BLaER1 (cell line): Measurements from ENCODE around the gene BCAR3.

Experiments used
- H3K27ac ChIP-seq: shearing (Covaris generic); formaldehyde crosslinking; 2 replicates; pipeline ENCODE4 v1.8.1; 2022
- H3K27me3 ChIP-seq: shearing (Covaris generic); formaldehyde crosslinking; 2 replicates; pipeline ENCODE4 v1.8.1; 2022
- H3K36me3 ChIP-seq: shearing (Covaris generic); formaldehyde crosslinking; 2 replicates; pipeline ENCODE4 v1.8.1; 2022
- H3K4me1 ChIP-seq: shearing (Covaris generic); formaldehyde crosslinking; 2 replicates; pipeline ENCODE4 v1.8.1; 2022
- H3K4me2 ChIP-seq: shearing (Covaris generic); formaldehyde crosslinking; 2 replicates; pipeline ENCODE4 v1.8.1; 2022
- H3K4me3 ChIP-seq: shearing (Covaris generic); formaldehyde crosslinking; 2 replicates; pipeline ENCODE4 v1.8.1; 2022
- H3K9ac ChIP-seq: shearing (Covaris generic); formaldehyde crosslinking; 2 replicates; pipeline ENCODE4 v1.8.1; 2022
- H3K9me3 ChIP-seq: shearing (Covaris generic); formaldehyde crosslinking; 2 replicates; pipeline ENCODE4 v1.8.1; 2022
- H4K20me1 ChIP-seq: shearing (Covaris generic); formaldehyde crosslinking; 2 replicates; pipeline ENCODE4 v1.8.1; 2022
- Cebpa-rat ChIP-seq: shearing (Covaris generic); IDR thresholded peaks from 2 replicates; pipeline ENCODE4 v1.8.1; 2022

BCAR3 gene

DNA sequence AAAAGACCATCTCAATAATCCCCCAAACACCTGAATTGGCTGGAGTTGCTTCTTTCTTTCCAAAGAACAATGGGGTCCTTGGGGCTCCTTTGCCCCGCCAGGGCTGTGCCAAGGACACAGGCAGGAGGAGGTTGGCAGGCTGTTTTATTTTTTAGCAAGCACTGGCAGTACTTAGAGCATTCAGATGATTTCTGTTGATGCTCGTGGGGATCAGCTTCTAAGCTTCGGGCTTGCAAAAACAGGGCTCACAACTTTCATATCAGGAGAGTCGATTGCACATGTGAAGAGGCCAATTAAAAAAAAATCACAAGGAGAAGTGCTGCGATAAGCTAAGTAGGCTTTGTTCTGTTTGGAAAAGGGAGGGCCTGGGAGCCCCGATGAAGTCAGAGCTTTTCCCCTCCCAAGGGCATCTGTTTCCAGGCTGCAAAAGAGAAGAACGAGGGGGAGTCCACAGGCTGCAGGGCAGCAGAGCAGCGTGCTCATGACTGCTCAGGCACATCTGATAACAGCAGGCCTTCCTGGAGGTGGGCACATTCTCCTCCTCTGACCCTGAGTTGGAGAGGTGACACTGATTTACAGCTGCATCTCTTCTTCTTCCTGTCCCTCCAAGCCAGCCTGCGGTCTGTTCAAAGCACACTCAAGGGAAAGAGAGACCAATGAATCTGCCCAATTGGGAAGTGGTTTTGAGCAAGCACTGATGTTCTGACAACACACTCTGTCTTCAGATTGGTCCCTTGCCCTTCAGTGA lies 27.3 kb upstream of the BCAR3 start:
- Histone ChIP-seq H4K20me1 (no peaks in the 10 kb centered on the region), H3K27me3 (no peaks in the 10 kb centered on the region), H3K27ac (peak overlapping the region; percentile 90), H3K36me3 (no peaks in the 10 kb centered on the region), H3K4me2 (peak overlapping the region; percentile 92), H3K4me1 (peaks cover 100% of the 10 kb centered on the region), H3K4me3 (peak overlapping the region; percentile 38), H3K9ac (peak overlapping the region; percentile 75), H3K9me3 (no peaks in the 10 kb centered on the region)
- TF ChIP-seq Cebpa-rat, result no peak

- Histone ChIP-seq H3K4me2 (peak overlapping the region; percentile 92), H4K20me1 (no peaks in the 10 kb centered on the region), H3K36me3 (no peaks in the 10 kb centered on the region), H3K27ac (peak overlapping the region; percentile 90), H3K9ac (peak overlapping the region; percentile 75), H3K4me1 (peaks cover 100% of the 10 kb centered on the region), H3K4me3 (peak overlapping the region; percentile 38), H3K27me3 (no peaks in the 10 kb centered on the region), H3K9me3 (no peaks in the 10 kb centered on the region)
- TF ChIP-seq Cebpa-rat, result no peak
Observed at GRCh38 chr1:93707956-93708355, 26.3 kb upstream of the BCAR3 start.

- no peaks in the 10 kb centered on the region for H4K20me1 ChIP-seq
- peak overlapping the region; percentile 61 for H3K27ac ChIP-seq
- no peak overlapping the region for H3K9ac ChIP-seq
- no peaks in the 10 kb centered on the region for H3K36me3 ChIP-seq
- H3K4me2 ChIP-seq, result peak overlapping the region; percentile 69
- no peaks in the 10 kb centered on the region for H3K27me3 ChIP-seq
- H3K4me1 ChIP-seq, result peaks cover 100% of the 10 kb centered on the region
- TF ChIP-seq Cebpa-rat, result no peak
- H3K9me3 ChIP-seq, result no peaks in the 10 kb centered on the region
- no peak overlapping the region; the same call in 1 of the 2 replicates for H3K4me3 ChIP-seq
Observed at GRCh38 chr1:93705892-93706500, 24.4 kb upstream of the BCAR3 start.

GRCh38 chr1:93704052-93704451 lies 22.4 kb upstream of the BCAR3 start:
- H3K9ac ChIP-seq, result peak overlapping the region; percentile 69; the same call in 1 of the 2 replicates
- H3K36me3 ChIP-seq, result no peaks in the 10 kb centered on the region
- H3K4me2 ChIP-seq, result peak overlapping the region; percentile 69
- H3K4me3 ChIP-seq, result no peak overlapping the region
- TF ChIP-seq Cebpa-rat, result no peak
- H3K4me1 ChIP-seq, result peaks cover 96% of the 10 kb centered on the region
- H3K9me3 ChIP-seq, result no peaks in the 10 kb centered on the region
- H4K20me1 ChIP-seq, result no peaks in the 10 kb centered on the region
- H3K27me3 ChIP-seq, result no peaks in the 10 kb centered on the region
- peak overlapping the region; percentile 88 for H3K27ac ChIP-seq

DNA sequence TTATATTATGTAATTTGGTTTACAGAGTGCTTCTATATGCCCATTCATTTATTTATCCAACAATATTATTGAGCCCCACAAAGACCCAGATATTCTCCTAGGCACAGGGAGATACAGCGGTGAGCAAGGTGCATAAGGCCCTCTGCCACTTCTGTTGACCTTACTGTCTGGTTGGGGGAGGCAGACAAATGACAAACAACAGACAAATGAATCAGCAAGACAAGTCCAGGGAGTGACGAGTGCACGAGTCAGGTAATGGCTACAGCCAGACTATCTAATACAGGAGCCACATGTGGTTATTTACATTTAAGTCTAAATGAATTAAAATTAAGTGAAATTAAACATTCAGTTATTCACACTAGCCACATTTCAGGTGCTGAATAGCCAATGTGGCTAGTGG lies 22.0 kb upstream of the BCAR3 start:
- Histone ChIP-seq H3K4me1 (peaks cover 96% of the 10 kb centered on the region), H3K9me3 (no peaks in the 10 kb centered on the region), H3K27me3 (no peaks in the 10 kb centered on the region), H3K36me3 (no peaks in the 10 kb centered on the region), H3K4me3 (no peak overlapping the region), H4K20me1 (no peaks in the 10 kb centered on the region), H3K27ac (peak overlapping the region; percentile 88), H3K9ac (peak overlapping the region; percentile 69; the same call in 1 of the 2 replicates), H3K4me2 (peak overlapping the region; percentile 69)
- TF ChIP-seq Cebpa-rat, result no peak

DNA sequence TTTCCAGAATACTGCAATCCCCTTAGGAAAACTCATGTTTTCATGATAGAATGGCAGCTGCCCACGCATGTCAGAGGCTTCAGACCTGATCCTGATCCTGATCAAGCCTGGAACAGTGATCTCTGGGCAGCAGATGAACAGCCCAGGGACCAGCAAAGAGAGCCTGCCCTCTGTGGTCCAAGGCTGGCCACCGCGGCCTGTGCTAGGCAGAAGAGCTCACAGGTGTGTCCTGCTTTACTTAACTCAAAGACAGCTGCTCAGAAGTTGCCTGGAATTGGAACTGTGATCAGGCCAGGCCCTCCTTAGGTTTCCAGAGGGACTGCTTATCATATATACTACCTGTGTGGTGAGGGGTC lies 21.2 kb upstream of the BCAR3 start:
- Histone ChIP-seq H3K27ac (peak overlapping the region; percentile 88), H3K9ac (peak overlapping the region; percentile 69), H3K9me3 (no peaks in the 10 kb centered on the region), H3K4me1 (peaks cover 93% of the 10 kb centered on the region), H3K36me3 (no peaks in the 10 kb centered on the region), H3K4me3 (no peak overlapping the region), H3K27me3 (no peaks in the 10 kb centered on the region), H3K4me2 (peak overlapping the region; percentile 69), H4K20me1 (no peaks in the 10 kb centered on the region)
- TF ChIP-seq Cebpa-rat, result no peak

DNA sequence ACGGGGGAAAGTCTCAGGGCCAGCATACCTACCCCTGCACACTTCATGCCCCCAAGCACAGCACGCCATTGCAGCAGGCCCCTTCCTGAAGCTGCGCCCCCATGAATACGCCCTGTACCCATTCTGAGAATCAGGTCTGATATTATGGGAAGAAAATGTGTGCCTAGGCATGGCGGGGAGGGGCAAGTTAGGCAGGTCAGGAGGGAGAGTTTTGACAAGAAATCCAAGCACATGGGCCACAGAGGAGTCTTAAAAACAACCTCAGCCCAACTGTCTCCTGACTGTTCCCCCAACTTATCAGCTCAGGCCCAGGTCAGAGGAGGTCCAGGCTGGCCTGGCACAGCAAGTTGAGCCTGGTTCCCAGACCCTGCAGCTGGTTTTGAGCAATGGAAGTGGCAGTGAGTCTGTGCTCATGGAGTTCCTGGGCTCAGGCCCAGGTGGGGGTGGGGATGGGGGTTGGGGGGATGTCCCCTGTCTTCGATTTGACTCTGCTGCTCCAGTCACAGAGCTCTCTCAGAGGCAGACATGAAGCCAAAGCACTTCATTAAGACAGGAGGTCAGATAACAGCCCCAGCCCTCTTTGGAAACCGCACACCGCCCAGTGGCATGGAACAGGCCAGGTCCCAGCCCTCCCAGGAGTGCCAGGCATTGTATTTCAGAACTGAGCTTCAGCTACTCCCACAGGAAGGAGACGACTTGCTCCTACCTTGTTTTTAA lies 20.6 kb upstream of the BCAR3 start:
- peak overlapping the region; percentile 69 for H3K4me2 ChIP-seq
- peak overlapping the region; percentile 88 for H3K27ac ChIP-seq
- peak overlapping the region; percentile 69 for H3K9ac ChIP-seq
- no peaks in the 10 kb centered on the region for H3K36me3 ChIP-seq
- no peaks in the 10 kb centered on the region for H3K27me3 ChIP-seq
- no peak for TF ChIP-seq Cebpa-rat
- H3K9me3 ChIP-seq, result no peaks in the 10 kb centered on the region
- H4K20me1 ChIP-seq, result no peaks in the 10 kb centered on the region
- H3K4me3 ChIP-seq, result no peak overlapping the region
- peaks cover 89% of the 10 kb centered on the region for H3K4me1 ChIP-seq

GRCh38 chr1:93701629-93702028 lies 20.0 kb upstream of the BCAR3 start:
- no peaks in the 10 kb centered on the region for H4K20me1 ChIP-seq
- H3K4me1 ChIP-seq, result peaks cover 89% of the 10 kb centered on the region
- H3K27ac ChIP-seq, result peak overlapping the region; percentile 88
- no peak for TF ChIP-seq Cebpa-rat
- no peaks in the 10 kb centered on the region for H3K9me3 ChIP-seq
- H3K4me3 ChIP-seq, result no peak overlapping the region
- H3K27me3 ChIP-seq, result no peaks in the 10 kb centered on the region
- H3K9ac ChIP-seq, result peak overlapping the region; percentile 63; the same call in 1 of the 2 replicates
- H3K36me3 ChIP-seq, result no peaks in the 10 kb centered on the region
- peak overlapping the region; percentile 69 for H3K4me2 ChIP-seq

DNA sequence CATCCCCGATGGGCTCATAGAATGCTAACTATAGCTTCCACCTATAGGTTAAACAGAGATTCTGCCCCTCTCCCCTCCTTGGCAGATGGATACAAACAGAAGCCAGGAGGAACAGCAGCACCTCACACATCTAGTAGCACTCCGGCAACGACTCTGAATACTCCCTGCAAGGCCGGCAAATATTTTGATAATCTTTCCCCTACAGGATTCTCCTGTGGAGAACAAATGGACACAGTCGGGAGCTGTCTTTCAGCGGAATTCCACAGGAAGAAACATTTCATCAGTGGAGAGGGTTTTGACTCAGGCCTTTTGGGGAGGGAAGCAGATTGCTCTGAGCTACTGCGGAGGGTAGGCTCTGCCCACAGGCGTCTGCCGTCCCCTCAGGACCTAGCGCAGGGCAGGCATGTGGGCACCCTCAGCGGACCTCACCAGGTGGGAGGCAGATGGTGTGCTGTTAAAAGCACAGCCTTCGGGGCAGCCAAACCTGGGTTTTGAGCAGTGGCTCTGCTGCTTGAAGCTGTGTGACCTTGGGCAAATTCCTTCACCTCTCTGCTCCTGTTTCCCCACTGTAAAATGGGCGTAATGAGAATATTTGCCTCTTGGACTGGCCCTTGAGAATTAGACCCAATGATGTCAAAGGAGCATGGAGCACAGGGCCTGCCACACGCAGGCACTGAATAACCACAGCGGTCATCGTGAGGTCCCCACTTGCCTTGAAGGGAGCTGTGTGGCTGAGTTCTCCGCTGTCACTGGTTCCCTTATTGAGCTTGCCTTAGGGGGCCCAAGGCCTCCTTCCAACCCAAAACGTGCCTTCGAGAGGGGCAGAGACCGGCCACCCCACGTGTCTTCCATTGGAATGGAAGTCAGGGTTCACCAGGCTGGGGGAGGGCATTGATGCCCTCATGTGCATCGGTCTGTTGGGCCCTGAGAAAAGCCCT lies 19.2 kb upstream of the BCAR3 start:
- no peak for TF ChIP-seq Cebpa-rat
- H3K36me3 ChIP-seq, result no peaks in the 10 kb centered on the region
- no peaks in the 10 kb centered on the region for H3K9me3 ChIP-seq
- peak overlapping the region; percentile 63; the same call in 1 of the 2 replicates for H3K9ac ChIP-seq
- H3K27me3 ChIP-seq, result no peaks in the 10 kb centered on the region
- peak overlapping the region; percentile 69 for H3K4me2 ChIP-seq
- H3K4me3 ChIP-seq, result no peak overlapping the region
- no peaks in the 10 kb centered on the region for H4K20me1 ChIP-seq
- peaks cover 89% of the 10 kb centered on the region for H3K4me1 ChIP-seq
- H3K27ac ChIP-seq, result peak overlapping the region; percentile 88
